ENCODE data around the gene PXDN.

GRCh38 chr2:1678609-1679008, 65.7 kb downstream of the PXDN start:
- no peak for TF ChIP-seq ZNF133 (tag by site-specific recombination; IDR thresholded peaks at IDR 0.05)
- TF ChIP-seq, protein P1, sequence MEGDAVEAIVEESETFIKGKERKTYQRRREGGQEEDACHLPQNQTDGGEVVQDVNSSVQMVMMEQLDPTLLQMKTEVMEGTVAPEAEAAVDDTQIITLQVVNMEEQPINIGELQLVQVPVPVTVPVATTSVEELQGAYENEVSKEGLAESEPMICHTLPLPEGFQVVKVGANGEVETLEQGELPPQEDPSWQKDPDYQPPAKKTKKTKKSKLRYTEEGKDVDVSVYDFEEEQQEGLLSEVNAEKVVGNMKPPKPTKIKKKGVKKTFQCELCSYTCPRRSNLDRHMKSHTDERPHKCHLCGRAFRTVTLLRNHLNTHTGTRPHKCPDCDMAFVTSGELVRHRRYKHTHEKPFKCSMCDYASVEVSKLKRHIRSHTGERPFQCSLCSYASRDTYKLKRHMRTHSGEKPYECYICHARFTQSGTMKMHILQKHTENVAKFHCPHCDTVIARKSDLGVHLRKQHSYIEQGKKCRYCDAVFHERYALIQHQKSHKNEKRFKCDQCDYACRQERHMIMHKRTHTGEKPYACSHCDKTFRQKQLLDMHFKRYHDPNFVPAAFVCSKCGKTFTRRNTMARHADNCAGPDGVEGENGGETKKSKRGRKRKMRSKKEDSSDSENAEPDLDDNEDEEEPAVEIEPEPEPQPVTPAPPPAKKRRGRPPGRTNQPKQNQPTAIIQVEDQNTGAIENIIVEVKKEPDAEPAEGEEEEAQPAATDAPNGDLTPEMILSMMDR (tag by site-specific recombination; IDR thresholded peaks at IDR 0.05), result no peak
- TF ChIP-seq KLF16 (tag by site-specific recombination; IDR thresholded peaks at IDR 0.05), result no peak
- no peak for TF ChIP-seq MEIS1 (CRISPR knock-in tag; IDR thresholded peaks at IDR 0.05; ENCODE audit: borderline replicate concordance)
- no peak for TF ChIP-seq ZBTB1 (tag by site-specific recombination; IDR thresholded peaks at IDR 0.05)

Measured in HEK293 (cell line).